HG02571 (cell line): ENCODE results near the gene MTUS2.
"Not testable (repeated sequence)": the region's sequence is repeated elsewhere in the genome, so short reads cannot be mapped to it uniquely, and the experiment has no call there.

ENCODE experiments used
- ATAC-seq: cut with Tn5 transposase; IDR thresholded peaks from one replicate; pipeline ENCODE4 v1.9.1; 2021; ENCODE audit warnings: mild to moderate bottlenecking, moderate library complexity; ENCODE audit not compliant: unreplicated experiment

MTUS2 gene

DNA sequence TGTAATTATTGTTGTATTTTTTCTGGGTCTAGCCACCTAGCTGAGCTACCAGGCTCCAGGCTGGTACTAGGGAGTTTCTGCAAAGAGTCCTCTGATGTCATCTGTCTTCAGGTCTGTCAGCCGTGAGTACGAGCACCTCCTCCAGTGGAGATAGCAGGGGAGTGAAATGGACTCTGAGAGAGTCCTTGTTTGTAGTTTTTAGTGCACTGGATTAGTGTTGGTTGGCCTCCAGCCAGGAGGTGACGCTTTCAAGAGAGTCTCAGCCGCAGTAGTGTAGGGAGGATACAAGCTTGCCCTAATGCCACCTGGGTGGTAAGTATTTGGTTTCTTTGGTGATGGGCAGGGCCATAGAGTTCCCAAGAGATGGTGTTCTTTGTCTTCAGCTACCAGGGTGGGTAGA lies 390.5 kb downstream of the MTUS2 start:
- ATAC-seq, result no peak

DNA sequence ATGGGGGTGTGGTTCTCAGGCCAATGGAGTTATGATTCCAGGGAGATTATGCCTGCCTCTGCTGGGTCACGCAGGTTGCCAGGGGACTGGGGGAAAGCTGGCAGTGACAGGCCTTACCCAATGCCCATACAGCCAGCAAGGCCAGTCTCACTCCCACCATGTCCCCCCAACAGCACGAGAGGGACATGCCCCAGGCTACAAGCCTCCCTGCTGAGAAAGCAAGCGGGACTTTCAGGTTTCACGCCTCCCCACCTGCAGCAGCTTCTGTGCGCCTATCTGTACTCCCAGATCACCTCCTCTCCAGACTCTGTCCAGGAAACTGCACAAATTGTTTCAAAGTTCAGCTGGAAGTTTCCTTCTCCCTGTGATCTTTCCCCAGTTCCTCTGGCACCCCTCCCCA lies 391.0 kb downstream of the MTUS2 start:
- not testable (repeated sequence) for ATAC-seq

DNA sequence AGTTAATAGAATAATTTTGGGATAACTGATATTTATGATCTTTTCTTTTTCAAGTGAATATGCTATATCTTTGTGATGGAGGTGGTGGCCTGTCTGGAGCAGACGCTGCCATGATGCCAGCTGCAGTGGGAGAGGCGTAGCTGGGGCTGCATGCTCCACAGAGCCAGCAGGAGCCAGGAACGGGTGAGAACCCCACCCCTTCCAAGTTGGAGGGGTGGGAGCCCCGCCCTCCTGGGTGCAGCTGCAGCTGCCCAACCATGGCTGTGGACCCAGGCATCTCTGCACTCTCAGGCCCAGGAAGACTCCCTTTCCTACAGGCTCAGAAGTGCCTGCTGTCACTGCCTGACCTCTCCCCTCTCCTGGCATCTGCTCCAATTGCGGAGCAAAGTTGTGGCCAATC lies 402.3 kb downstream of the MTUS2 start:
- no peak for ATAC-seq

- no peak for ATAC-seq
These were observed 404.1 kb downstream of the MTUS2 start for GRCh38 chr13:29224206-29224605.

DNA sequence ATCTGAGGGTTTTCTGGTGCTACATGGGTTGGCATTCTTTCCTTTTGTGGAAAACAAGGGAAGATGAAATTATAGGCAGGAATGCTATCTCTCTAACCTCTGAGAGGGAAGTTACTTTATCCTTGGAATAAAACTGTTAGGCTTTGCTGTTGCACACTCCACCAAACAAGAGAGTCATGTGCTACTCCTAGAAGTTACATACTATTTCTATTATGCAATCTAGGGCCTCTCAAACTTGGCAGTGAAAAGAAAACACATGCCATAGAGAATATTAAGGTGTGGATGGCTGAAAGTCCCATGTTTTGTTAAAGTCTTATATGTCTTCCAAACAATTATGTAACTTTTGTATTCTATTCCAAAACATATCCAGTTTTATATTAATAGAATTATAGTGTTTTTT lies 407.4 kb downstream of the MTUS2 start:
- no peak for ATAC-seq

- no peak for ATAC-seq
These were observed 410.2 kb downstream of the MTUS2 start for GRCh38 chr13:29230299-29230845.

DNA sequence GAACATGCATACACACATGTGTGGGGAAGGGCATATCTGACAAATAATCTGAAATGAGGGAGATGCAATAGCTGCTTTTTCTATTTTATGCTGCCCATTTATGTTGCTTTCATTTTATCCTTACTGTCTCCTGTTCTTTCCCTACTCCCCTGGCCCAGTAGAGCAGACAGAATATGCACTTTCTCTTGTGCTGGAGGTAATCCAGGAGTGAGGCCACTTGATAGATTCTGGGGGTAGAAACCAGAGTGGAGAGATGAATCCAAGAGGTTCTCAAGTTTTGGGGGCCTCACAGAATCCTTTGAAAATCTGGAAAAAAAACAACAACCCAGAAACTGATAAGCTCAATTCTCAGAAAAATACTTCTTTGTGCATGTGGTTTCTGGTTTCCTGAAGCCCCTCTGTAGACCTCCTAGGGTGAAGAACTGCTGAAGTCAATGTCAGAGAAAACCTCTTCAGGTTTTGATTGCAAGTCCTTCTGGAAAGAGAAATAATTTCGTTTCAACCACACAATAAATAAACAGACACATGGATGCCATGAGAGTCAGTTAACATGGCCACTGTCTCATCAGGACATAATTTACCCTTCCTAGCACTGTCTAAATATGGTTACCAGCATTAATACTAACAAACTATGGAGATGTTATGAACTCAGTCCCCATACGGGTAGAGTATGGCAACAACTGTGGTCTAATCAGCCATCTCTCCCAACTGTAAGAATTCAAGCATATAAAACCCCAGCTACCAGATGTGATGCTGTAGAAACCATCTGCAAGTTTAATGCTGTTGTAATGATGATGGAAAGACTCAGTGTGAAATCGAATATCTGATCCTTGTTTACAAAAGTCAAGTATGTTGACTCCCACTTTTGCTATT lies 419.8 kb downstream of the MTUS2 start:
- no peak for ATAC-seq

DNA sequence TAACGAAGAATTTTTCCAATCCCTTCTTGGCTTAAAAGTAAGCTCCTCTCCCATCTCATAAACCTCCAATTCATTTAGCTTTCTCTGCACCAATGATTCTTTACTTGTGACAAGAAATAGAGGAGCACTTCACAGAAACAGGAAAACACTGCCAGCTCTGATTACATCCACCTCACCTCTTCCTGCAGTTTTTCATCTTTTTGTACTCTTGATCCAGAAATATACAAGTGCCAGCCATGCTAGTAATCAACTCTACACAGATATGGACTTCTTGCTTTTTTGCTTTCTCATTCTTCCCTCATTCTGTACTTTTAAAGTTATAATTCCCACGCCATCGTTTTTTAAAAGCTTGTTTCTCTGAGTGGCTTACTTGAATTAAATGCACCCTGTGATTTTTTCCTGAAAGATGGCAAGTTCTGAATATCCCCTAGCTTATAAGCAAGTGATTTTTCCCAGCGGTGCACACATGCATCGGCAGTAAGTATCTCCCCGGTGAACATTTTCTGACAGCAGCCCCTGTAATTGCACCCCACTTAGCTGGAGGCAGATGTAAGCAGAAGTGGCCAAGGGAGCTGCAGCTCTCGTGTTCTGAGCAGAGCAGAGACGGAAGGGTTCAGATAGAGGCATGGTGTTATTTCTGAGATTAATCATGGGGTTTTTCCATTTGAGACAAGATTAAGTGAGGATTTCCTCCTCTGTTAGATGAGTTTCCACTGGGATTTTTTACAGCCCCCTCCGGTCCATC lies 434.7 kb downstream of the MTUS2 start:
- no peak for ATAC-seq

GRCh38 chr13:29255567-29255966 lies 435.4 kb downstream of the MTUS2 start:
- ATAC-seq, result no peak

DNA sequence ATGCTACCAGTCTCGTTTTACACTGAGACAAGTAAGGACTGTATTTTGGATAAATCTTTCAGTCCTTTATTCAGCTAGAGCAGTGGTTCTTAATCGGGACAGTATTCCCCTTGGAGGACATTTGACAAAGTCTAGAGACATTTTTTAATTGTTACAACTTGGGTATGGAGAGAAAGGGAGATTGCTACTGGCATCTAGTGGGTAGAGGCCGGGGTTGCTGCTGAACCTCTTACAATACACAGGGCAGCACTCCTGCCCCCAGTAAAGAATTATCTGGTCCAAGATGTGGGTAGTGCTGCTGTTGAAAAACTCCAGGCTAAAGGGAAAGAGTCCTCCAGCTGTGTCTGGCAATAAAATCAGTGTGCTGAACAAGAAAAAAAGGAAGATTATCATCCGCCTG lies 440.5 kb downstream of the MTUS2 start:
- ATAC-seq, result no peak

- ATAC-seq, result no peak
These were observed 446.1 kb downstream of the MTUS2 start for GRCh38 chr13:29266261-29266660.

DNA sequence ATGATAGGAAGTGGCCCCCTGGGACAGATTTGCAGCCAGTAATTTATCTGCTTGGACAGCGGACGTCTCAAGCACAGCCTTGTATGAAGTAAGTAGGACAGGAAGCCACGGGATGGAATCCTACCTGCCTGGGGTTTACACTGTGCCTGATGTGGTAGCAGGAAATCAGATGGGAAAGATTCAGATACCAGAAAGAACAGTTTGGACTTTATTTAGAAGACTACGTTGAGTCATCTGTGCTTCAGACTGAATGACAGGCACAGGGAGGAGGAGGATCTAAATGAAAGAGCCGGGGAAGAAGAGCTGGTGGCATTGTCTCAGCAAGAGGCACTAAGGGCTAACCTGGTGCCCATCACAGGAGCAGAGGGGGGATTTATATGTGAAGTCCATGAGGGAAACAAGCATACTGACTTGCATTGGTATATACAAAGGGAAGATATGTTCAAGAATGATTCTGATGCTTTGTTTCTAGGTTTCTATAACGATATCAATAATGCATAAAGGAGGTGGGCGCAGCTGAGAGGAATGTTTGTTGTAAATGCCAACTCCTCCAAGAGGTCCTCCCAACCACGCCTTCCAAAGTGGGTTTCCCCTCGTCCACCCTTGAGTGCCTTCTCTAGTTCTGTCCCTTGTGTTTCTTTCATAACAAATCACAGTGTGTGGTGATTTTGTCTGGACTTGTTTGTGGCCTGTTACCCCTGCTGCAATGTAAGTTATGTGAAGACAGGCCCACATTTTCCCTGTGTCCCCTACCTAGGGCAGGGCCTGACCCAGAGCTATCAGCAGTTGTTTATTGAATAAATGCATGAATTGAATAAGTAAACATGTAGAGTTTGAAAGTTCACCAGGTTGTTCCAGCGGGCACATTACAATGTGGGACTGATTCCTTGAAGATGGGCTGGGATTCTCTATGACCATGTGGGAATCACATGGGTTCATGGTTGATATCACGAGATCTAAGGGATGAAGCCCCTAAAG lies 446.9 kb downstream of the MTUS2 start:
- no peak for ATAC-seq

GRCh38 chr13:29270271-29270985 lies 450.3 kb downstream of the MTUS2 start:
- ATAC-seq, result no peak

DNA sequence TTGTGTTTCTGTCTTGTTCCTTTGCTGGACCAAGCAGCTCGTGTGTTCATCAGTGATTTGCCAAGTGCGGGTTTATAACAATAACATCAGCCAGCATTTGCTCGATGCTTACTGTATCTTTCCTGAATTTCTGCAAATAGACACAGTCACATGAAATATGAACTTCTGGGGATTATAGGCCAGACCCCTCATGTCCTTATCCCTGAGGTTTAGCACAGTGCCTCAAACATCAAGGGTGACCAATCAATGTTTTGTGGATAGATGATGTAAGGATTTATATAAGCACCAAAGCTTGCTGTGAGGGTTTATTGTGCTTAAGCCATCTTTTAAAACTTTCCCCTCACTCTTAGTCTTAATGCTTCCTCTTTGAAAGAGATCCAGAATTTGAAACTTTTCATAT lies 451.5 kb downstream of the MTUS2 start:
- ATAC-seq, result no peak

DNA sequence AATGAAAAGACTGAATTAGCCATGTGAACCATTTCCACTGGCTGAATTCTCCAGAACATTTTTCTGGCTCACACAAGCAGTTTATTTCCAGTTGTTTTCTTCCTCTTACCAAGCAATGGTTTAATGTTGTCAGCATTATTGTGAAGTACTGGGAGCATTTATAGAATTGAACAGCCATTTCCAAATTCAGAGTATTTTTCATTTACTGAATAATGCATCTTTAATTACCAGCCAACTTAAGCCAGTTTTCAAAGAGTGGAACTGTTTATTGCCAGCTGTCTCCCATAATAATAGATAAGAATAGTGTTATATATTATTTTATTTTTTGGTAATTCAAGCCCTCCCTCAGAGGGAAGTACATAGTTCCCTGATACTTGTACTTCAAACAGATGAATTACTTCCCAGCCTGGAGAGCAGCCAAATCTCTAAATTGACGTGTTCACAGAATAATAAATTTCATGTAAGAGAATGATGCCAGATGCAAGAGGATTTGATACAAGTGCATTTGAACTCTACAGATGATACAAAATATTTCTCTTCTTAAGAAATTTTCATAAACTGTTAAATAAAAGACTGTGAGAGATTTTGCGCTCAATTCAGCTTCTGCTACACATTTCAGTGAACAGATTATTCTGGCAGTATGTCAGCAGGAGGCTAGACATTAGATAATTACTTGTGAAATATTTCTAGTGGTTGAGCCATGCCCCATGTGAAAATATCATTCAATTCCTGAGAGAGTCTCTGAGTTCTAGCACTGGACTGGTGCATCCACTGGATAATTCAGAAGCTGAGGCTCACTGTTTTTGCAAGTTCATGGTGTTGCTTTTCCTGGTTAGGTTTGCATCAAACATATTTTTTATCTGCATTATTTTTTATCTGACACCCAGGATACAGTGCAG lies 459.5 kb downstream of the MTUS2 start:
- no peak for ATAC-seq

GRCh38 chr13:29281932-29282495 lies 461.9 kb downstream of the MTUS2 start:
- ATAC-seq, result no peak

DNA sequence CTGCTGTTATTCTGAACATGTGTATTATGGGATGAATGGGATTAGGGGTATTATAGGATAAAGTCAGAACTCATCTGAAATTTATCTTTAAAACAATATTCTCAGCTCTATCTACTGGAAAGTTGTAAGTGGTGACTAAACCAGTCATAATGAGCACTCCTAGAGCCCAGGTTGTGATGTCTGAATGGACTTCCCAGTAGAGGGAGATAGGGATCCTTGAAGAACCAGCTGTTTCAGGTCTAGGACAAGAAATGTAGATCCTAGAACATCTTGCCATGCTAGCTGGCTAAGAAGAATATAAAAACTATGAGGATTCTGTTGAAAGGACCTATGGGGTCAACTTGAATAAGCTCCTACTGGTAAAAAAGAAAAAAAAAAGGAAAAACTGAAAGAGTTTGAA lies 464.6 kb downstream of the MTUS2 start:
- no peak for ATAC-seq

GRCh38 chr13:29287237-29287636 lies 467.1 kb downstream of the MTUS2 start:
- ATAC-seq, result no peak

DNA sequence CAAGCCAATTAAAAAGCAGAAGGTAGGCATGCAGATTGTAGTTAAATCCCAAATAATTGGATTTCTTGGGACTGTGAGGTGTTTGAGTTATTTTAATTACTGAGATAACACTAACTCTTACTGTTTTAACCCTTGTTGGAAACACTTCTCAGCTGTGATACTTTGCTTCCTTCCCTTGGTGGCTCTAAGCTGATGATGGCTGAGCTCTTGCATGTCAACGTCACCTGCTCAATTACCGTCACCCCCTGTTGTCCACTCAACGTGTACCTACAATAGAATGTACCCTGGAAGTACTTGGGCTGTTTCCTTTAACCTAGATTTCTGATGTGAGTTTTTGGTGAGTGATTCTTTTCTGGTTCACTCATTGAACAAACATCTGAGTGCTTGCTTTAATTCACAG lies 471.9 kb downstream of the MTUS2 start:
- no peak for ATAC-seq
